HFF-Myc (cell line): ENCODE data around the gene TMEM222.

Experiments used
- DNase-seq: peaks from one replicate; pipeline ENCODE4 v3.0.0-alpha.2; 2011; ENCODE audit warnings: low read depth; ENCODE audit errors: extremely low read depth
- H3K4me3 ChIP-seq: replicated peaks from 2 replicates; pipeline ENCODE4 v1.5.1; 2011; ENCODE audit warnings: low read depth, mild to moderate bottlenecking, control low read depth, low read length
- TF ChIP-seq, protein P1 (sequence below): IDR thresholded peaks from 2 replicates; pipeline ENCODE4 v1.5.1; 2012; ENCODE audit warnings: mild to moderate bottlenecking, low read depth, low read length, control low read depth; ENCODE audit errors: missing control alignments

Gene TMEM222

DNA sequence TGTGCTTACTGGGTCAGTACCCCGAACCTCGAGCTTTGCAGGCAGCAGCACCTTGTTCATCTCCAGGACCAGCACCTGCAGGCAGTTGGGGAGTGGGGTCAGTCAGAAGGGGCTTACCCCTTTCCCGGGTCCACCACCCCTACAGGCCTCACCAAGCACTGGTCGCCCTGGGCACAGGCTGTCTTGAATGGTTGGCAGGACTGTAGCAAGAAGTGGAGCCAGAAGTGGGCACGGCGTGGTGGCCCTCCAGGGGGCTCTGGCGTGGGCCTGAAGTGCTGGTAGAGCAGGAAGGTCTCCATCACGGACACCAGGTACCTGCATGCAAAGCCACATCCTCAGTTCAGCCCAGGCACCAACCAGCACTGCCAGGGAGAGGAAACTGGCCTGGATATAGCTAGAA is 39.6 kb downstream of the TMEM222 start:
- no peak for DNase-seq
- TF ChIP-seq, protein P1, sequence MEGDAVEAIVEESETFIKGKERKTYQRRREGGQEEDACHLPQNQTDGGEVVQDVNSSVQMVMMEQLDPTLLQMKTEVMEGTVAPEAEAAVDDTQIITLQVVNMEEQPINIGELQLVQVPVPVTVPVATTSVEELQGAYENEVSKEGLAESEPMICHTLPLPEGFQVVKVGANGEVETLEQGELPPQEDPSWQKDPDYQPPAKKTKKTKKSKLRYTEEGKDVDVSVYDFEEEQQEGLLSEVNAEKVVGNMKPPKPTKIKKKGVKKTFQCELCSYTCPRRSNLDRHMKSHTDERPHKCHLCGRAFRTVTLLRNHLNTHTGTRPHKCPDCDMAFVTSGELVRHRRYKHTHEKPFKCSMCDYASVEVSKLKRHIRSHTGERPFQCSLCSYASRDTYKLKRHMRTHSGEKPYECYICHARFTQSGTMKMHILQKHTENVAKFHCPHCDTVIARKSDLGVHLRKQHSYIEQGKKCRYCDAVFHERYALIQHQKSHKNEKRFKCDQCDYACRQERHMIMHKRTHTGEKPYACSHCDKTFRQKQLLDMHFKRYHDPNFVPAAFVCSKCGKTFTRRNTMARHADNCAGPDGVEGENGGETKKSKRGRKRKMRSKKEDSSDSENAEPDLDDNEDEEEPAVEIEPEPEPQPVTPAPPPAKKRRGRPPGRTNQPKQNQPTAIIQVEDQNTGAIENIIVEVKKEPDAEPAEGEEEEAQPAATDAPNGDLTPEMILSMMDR = no peak

DNA sequence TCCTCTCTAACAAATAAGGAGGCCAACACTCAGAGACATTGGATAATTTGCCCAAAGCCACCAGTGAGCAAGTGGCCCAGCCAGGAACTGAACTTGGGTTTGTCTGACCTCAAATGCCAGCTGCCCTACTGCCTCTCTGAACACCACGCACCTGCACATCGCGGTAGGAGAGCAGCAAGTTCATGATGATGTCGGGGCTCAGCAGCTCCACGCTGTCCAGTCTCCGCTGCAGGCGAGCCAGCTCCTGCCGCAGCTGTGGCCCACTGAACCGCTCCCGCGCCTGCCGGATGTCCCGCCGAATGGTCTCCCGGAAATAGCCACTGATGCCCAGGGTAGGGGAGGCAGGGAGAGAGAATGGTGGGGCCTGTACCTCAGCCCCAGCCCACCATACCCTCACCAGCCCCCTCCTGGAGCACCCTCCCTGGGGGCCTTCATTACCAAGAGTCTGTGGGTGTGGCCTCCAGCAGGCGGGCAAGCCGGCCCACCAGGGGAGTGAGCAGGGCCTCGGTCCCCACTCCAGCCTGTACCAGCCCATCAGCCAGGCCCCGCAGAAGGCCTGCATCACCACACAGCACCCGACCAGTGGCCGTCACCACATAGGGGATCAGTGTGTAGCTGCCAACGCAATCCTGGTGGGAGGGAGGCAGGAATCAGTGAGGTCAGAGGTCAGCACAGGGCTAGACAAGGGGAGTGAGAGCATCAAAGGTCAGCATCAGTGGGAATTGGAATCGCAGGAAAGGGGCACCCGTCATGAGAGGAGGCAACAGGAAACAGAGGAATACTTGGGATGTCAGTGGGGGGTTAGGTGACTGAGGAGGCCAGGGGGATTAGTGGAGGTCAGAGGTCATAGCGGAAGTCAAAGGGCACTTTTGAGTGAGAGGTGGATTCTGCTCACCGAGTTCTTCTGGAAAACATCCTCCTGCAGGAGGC is 42.1 kb downstream of the TMEM222 start:
- no peak for DNase-seq
- H3K4me3 ChIP-seq = no peak overlapping the region
- TF ChIP-seq, protein P1 = no peak

More for the DNA sequence above, 39.6 kb downstream of the TMEM222 start:
- no peak overlapping the region for H3K4me3 ChIP-seq

DNA sequence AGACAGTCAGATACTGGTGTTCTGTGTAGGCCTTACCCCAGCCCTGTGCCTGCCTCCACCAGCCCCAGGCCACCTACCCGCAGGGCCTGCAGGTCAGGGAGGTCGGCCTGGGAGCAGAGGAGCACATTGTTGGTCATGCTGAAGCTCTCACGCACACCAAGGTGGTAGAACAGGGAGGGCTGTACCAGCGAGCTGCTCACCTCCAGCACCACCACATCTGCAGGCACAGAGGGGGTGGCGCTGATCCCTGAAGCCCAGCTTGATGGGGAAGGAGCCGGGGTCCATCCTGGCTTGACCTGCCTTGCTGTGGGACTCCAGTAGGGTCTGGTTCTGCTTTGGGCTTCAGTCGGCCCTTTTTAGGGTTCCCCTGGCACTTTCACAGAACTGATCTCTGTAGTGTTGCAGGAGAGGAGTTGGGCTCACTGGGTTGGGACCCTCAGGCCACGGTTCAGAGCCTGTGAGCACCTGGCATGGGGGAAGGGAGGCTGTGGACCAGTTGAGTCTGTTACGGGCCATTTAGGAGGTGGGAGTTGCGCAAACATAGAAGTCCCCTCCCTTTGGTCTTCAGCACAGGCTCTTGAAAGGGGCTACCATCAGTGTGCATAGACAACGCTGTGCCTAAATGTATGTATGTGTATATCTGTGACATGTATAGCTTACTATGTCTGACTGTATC is 42.9 kb downstream of the TMEM222 start:
- peak overlapping the region; percentile 53 for H3K4me3 ChIP-seq
- TF ChIP-seq, protein P1 = no peak
- DNase-seq = no peak

DNA sequence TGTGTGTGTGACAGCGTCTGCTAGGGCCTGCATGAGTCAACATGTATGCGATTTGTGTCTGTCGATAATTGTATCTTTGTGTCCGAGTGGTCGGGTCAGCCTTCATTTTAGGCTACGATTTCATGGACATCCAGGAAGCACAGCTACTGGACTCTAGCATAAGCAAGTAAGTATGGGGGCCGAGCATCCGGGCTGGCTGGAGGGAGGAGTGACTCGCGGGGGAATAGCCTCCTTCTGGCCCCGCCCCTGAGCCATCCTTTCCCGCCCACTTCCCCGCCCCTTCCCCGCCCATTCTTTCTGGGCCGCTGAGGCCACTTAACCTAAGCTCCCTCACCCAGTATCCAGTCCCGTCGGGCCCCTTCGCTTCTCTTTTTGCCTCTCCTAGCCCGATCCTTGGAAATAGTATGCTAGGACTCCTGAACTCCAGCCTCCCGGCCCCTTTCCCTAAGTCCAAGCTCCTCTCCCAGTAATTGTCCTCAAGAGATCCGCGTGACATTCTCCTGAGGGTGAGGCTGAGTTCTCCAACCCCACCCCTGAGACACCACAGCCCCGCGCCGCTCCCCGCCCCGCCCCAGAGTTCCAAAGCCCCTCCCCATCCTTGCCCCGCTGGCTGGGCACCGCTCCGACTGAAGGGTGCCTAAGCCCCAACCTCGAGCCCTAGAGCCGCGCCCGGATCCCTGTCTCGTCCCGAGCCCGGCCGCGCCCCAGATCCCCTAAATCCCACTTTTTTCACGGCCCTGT is 43.6 kb downstream of the TMEM222 start:
- peak; percentile 63 for DNase-seq
- peak overlapping the region; percentile 53 for H3K4me3 ChIP-seq
- TF ChIP-seq, protein P1 = no peak

DNA sequence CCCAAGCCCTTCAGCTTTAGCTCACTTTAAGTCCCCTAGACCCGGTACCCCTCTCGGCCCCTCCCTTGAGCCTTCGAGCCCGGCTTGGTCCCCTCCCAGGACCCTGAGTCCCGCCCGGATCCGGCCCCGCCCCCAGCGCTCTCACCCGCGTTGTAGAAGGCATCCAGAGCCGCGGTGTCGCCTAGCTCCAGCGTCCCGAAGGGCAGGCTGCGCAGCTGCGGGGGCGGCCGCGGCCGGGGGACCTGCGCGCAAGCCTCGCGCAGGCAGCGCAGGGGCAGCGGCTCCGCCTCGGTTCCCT is 44.1 kb downstream of the TMEM222 start:
- no peak for DNase-seq
- TF ChIP-seq, protein P1 = no peak
- H3K4me3 ChIP-seq = peak overlapping the region; percentile 53

DNA sequence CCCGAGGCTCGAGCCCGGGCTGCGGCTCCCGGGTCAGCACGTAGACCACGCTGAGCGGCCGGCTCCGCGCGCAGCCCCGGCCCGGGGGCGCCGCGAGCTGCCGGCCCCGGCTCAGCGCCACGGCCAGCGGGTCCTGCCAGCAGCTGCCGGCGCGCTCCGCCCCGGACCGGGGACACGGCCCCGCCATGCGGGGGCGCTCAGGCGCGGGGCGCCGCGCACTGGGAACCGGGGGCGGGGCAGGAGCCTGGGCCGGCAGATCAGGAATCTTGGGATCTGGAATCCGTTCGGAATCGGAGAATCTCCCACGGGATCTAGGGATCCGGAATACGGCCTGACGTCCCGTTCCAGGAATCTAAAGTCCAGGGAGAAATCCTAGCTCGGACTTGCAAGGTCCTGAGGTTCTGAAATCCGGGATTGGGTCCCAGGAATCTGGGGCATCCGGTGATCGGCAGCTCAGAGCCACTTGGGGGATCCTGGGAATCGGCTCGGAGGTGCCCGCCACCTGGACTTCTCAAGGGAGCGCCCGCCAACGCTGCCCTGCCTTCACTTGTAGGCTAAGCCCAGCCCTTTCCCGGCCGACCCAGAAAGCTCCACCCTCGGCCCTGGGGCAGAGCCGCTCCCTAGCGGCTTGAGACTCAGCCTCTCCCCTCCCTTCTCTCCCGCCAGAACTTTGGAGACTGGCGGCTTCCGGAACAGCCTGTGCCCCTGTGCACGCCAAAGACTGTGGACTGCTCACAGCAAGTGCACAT is 44.6 kb downstream of the TMEM222 start, which contains the start of gene MAP3K6:
Gene MAP3K6 (minus strand): TSS at position 551 of the 749 bp plus-strand sequence. CDS start 364 bp downstream, at position 187.
- DNase-seq = no peak
- peak within 1 kb of the TSS; percentile 53 for H3K4me3 ChIP-seq

More for the DNA sequence above, 44.6 kb downstream of the TMEM222 start, which contains the start of gene MAP3K6:
- TF ChIP-seq, protein P1 = peak; percentile 27
